Subcutaneous adipose tissue (tissue), 4 donors: ENCODE measurements around the gene DTD1. TPM values are rescaled to one million over a fixed set of nuclear protein-coding genes. Genes with fewer than 3 reads are reported as not detected.

Experiments used
- CTCF ChIP-seq: fragments of 450-650 bp; IDR thresholded peaks from one replicate; pipeline ENCODE4 v1.5.1; 2016; ENCODE audit warnings: low read depth, mild to moderate bottlenecking, control low read depth, antibody characterized with exemption, moderate library complexity
- total RNA-seq, 4 donors: library from RNA; depleted of rRNA; stranded (reverse); fragments of >200 nt; gene quantifications; one replicate each; pipeline ENCODE4 v1.1.0, GENCODE V29; 2016

DTD1 gene
- total RNA-seq, 4 donors from 2014 or later = 15.8 to 31.3 (median 28.7) TPM

GRCh38 chr20:18728165-18728869 lies 140.5 kb downstream of the DTD1 start:
- no peak for TF ChIP-seq CTCF

DNA sequence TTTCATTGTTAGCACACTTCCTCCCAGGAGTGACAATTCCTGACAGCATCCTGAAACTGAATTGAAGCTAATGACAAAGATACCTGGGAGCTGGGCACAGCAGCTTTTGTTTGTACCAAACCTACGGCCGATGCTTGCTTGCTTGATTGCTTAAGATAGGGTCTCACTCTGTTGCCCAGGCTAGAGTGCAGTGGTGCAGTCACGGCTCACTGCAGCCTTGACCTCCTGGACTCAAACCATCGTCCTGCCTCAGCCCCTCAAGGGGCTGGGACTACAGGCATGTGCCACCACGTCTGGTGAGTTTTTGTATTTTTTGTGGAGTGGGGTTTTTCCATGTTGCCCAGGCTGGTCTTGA lies 141.0 kb downstream of the DTD1 start:
- no peak for TF ChIP-seq CTCF

GRCh38 chr20:18729231-18729825 lies 141.5 kb downstream of the DTD1 start:
- no peak for TF ChIP-seq CTCF

- no peak for TF ChIP-seq CTCF
These were observed 144.1 kb downstream of the DTD1 start for GRCh38 chr20:18731940-18732339.

DNA sequence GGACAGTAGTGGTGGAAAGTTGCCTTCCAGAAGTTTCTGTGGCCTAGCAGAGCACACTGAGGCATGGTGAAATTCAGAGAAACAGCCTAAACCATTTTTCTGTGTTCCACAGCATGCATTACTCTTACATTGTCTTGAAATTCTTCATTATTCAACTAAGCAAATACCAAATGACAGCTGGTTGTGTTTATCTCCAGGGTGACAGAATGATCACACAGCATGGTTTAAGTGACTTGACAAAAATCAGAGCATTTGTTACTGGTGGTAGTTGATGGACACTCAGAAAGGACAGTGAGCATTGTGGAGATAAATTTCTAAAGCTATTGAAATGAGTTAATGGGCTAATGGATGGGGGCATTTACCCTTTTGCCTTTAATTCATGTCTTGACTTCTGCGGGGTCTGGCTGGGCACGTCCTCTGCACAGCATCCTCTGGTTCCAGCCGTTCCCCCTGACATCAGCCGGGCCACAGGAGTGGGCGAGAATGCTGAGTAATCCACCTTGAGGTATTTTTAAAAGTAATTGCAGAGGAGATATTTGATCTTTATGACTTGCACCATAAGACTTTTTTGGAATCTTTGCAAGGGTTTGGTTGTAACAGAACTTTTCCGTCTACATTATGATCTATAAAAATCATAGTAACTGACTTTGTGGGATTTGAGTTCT lies 146.8 kb downstream of the DTD1 start:
- TF ChIP-seq CTCF = no peak

DNA sequence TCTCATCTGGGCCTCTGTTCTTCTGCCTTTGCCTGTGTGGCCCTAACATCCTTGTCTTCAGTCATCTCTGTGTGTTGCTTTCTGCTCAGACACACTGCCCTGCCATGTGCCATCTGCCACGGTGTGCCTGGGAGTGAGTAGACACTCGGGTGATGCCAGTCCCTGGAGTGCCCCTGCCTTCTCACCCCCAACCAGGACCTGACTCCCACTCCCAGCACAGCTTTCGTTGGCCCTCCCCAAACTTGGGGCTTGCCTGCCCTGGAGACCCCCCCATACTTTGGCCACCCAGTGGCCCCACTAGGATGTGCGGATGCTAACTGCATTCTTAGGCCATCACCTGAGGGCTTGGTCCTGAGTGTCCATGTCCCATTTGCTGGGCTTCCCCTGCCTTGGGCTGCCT lies 149.3 kb downstream of the DTD1 start:
- TF ChIP-seq CTCF = no peak

DNA sequence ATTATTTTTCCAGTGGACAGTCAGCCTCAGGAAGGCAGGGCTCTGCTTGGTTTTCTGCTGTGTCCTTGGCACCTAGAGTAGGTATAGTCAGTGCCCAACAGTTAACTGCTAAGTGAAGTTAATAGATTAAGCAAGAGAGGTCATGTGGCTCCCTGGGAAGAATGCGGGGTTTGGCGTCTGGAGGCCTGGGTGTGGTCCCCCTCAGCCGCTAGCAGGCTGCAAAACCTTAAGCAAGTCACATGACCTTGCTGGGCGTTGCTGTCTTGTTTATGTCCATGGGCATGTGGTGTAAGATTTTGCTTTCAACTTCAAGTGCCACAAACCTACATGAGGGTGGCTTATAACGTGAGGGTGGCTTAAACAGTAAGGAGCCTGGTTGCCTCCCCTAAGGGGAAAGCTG lies 150.2 kb downstream of the DTD1 start:
- no peak for TF ChIP-seq CTCF
